Measurements from ENCODE around the gene GPR156. TPM values are rescaled to one million over a fixed set of nuclear protein-coding genes. Genes with fewer than 3 reads are reported as not detected.
"Not testable (repeated sequence)": the region's sequence is repeated elsewhere in the genome, so short reads cannot be mapped to it uniquely, and the experiment has no call there.

The GPR156 gene
- 0.13 and 0.18 TPM in 2 replicates for total RNA-seq

DNA sequence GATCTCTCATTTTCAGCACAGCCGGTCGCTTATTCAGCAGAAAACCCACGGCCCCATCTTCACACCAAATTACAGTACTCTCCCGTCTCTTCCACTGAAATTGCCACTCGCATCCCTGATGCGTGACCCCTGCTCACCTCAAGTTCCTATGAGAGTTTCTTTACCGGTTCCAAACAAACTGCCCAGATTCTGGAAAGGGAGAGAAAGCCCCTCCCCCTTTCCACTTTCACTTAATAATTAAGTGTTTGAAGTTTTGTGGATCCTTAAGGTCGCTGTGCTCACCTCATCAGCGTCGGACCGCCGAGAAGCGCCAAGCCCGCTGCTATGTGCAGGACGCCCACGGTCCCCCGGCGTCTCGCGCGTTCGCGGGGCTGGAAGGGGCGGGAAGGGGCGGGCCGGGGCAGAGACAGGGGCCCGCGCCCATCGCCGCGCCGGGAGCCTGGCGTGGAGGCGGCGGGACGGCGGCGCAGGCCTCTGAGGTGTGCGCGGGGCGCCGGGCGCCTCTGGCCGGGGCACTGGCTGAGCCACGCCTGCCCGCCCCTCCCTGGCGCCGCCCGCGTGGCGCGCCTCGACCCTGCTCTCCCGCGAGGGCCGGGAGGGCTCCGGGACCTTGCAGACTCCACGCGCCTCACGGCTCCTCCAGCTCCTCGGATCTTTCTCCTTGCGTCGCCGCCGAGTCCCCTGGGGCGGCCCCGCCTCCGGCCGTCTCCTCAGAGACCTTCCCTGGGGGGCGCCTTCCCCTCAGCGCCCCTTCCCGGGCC lies at the start of gene GPR156:
GPR156 (minus strand) TSS at position 476 of the 761 bp plus-strand sequence. CDS start 41,124 bp downstream, outside the sequence.
- no peak for DNase-seq (ENCODE audit: low read depth, low spot score)

DNA sequence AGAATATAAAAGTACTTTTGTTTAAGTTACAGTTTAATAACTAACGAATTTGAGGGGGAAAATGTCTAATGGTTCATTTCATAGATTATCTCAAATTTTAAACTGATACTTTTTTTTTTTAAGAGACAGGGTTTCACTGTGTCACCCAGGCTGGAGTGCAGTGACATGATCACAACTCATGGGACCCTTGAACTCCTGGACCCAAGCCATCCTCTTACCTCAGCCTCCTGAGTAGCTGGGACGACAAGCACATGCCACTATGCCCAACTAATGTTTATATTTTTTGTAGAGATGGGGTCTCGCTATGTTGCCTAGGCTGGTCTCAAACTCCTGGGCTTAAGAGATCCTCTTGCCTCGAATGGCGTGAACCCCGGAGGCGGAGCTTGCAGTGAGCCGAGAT lies 47.6 kb upstream of the GPR156 start:
- DNase-seq (ENCODE audit: low read depth, low spot score) = no peak

DNA sequence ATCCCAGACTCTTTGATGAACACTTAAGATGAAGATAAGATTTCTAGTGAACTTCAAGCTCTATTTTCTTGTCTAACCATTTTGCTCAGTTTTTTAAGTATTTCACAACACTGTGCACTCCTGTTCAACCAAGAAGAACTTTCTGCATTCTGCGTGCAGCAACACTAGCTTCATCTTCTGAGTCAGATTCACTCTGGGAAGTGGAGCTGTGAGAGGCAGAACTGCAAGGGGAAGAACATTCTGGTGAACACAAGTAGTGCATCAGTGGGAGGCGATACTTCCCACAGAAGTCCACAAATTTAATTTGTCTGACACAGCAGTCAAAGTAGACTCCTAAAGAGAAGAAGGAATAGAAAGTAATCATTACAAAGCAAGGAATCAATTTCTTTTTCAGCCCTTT lies 46.1 kb upstream of the GPR156 start:
- no peak for DNase-seq (ENCODE audit: low read depth, low spot score)

GRCh38 chr3:120326784-120327183 lies 41.8 kb upstream of the GPR156 start:
- DNase-seq (ENCODE audit: low read depth, low spot score) = no peak

GRCh38 chr3:120324190-120324589 lies 39.2 kb upstream of the GPR156 start:
- DNase-seq (ENCODE audit: low read depth, low spot score) = no peak

- DNase-seq (ENCODE audit: low read depth, low spot score) = not testable (repeated sequence)
Observed at GRCh38 chr3:120323761-120324160, 38.7 kb upstream of the GPR156 start.

DNA sequence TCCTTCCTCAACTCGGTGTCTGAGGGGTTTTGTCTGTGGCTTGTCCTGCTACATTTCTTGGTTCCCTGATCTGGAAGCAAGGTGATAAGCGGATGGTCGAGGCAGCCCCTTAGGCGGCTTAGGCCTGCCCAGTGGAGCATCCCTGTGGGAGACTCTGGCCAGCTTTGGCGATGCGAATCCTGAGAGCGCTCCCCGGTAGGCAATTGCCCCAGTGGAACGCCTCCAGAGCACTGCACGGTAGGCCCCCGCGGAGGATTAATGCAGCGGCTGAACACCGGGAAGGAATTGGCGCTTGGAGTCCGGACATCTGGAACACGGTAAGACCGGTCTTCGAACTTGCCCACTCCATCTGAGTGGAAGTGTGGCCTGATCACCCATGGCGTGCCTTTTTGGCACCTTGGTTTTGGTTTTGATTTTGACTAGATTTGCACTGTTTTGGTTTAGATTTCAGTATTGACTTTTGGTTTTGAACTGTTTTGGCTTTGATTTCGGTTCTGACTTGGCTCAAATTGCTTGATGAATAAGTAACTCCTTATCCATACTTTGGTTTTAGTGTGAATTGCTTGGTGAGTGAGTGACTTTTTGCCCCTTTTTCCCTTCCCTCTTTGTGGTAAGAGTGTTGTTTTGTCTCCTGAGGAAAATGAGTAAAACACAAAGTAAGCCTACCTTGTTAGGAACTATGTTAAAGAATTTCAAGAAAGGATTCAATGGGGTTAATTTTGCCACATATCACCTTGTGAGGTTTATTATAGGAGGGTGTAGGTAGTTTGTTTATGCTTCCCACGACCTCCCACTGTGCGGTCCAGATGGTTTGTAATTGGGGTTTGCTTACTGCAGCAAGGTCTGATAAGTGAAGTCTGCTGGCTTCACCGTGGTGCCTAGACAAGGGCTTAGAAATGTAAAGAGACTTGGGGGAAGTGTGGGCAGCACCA lies 27.1 kb upstream of the GPR156 start:
- DNase-seq (ENCODE audit: low read depth, low spot score) = no peak

GRCh38 chr3:120306519-120307455 lies 21.8 kb upstream of the GPR156 start:
- DNase-seq (ENCODE audit: low read depth, low spot score) = no peak

GRCh38 chr3:120304616-120305015 lies 19.6 kb upstream of the GPR156 start:
- no peak for DNase-seq (ENCODE audit: low read depth, low spot score)

- no peak for DNase-seq (ENCODE audit: low read depth, low spot score)
Observed at GRCh38 chr3:120302361-120302760, 17.3 kb upstream of the GPR156 start.

GRCh38 chr3:120300971-120301370 lies 15.9 kb upstream of the GPR156 start:
- no peak for DNase-seq (ENCODE audit: low read depth, low spot score)

GRCh38 chr3:120299403-120299802 lies 14.4 kb upstream of the GPR156 start:
- DNase-seq (ENCODE audit: low read depth, low spot score) = no peak

DNA sequence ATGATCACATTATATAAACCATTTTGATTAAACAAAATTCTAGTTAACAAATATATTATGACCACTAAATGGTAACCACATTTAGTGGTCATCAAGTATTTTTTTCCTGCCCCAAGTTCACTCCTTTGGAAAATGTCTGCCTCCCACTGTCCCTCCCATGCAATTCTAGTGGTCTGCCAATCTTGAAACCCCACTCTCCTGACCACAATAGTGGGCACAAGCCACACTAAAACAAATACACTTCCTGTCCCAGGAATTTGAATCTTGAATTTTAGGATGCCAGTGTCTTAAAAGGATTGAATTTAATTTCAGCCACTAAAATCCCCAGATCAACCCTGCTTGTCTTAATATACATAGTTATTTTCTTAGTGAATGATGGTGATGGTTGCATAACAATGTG lies 14.0 kb upstream of the GPR156 start:
- no peak for DNase-seq (ENCODE audit: low read depth, low spot score)

DNA sequence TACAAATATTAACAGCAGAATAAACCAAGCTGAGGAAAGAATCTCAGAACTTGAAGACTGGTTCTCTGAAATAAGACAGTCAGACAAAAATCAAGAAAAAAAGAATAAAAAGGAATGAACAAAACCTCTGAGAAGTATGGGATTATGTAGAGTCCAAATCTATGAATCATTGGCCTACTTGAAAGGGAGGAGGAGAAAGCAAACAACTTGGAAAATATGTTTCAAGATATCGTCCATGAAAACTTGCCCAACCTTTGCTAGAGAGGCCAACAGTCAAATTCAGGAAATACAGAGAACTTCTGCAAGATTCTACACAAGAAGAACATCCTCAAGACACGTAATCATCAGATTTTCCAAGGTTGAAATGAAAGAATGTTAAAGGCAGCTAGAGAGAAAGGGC lies 6.5 kb upstream of the GPR156 start:
- DNase-seq (ENCODE audit: low read depth, low spot score) = not testable (repeated sequence)

- DNase-seq (ENCODE audit: low read depth, low spot score) = no peak
Observed at GRCh38 chr3:120289636-120290035, 4.6 kb upstream of the GPR156 start.

GRCh38 chr3:120286465-120286864 lies 1.4 kb upstream of the GPR156 start:
- no peak for DNase-seq (ENCODE audit: low read depth, low spot score)

DNA sequence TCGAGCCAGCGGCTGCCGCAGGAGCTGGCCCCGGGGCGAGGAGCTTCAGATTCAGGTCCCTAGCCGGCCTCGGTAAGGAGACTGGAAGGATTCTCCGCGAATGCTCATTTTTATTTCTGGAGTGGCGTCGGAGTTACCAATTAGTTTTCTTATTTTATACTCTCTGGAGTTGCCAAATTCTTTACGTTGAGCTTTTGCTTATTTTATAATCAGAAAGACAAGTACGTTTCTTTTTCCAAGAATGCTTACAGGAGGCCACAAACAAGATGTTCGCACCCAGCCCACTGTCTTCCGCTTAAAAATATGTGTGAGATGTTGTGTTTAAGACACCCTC lies 453 bp upstream of the GPR156 start:
- no peak for DNase-seq (ENCODE audit: low read depth, low spot score)

GRCh38 chr3:120281261-120281660 lies 3.8 kb downstream of the GPR156 start:
- no peak for DNase-seq (ENCODE audit: low read depth, low spot score)

- no peak for DNase-seq (ENCODE audit: low read depth, low spot score)
Observed at GRCh38 chr3:120280566-120280965, 4.5 kb downstream of the GPR156 start.

DNA sequence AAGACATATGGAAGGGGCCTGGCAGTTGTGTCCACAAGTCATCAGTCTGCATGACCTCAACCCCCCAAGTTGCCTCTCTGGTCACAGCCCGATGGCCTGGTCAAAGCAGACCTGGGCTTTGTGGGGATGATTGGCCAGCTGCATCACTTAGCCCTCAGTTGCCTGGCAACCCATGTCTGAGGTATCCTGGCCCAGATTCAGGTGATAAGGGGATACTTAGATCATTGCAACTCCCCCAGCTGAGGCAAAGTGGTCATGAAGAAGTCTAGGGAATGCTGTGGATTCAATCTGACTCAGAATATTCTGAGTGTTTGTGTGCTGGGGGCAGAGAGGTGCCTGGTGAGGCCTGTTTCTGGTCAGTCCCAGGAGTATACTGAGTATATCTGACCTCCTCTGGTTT lies 5.0 kb downstream of the GPR156 start:
- DNase-seq (ENCODE audit: low read depth, low spot score) = no peak

DNA sequence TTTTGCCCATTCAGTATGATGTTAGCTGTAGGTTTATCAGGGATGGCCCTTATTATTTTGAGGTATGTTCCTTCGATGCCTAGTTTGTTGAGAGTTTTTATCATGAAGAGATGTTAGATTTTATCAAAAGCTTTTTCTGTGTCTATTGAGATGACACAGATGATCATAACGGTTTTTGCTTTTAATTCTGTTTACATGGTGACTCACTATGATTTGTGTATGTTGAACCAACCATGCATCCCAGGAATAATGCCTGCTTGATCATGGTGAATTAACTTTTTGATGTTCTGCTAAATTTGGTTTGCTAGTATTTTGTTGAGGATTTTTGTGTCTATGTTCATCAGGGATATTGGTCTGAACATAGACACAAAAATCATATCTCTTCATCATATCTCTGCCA lies 8.3 kb downstream of the GPR156 start:
- DNase-seq (ENCODE audit: low read depth, low spot score) = no peak

DNA sequence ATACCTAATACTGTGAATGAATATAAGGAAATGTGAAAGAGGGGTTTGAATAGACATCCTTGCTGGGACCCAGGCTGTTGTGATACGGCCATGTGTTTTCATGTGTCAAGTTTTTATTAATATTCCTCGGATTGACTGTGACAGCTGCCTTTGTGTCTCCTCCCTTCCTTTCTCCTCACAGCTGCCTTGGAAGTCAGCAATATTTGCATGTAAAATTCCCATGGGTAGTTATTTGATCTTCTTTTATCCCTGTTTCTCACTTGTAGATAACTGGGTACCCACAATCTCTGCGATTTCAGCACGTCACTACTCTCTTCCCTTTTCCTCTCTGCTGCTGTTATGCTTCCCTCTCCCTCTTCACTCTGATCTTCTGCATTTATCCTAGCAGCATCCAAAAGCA lies 9.4 kb downstream of the GPR156 start:
- no peak for DNase-seq (ENCODE audit: low read depth, low spot score)

Measured in pulmonary artery endothelial cell (primary cell).